Adrenal gland (tissue), 12 donors: Measurements from ENCODE around the gene STAMBPL1. TPM values are rescaled to one million over a fixed set of nuclear protein-coding genes. Genes with fewer than 3 reads are reported as not detected.

ENCODE experiments used
- DNase-seq, 7 donors: peaks; one replicate each; pipeline ENCODE4 v3.0.0-alpha.2; 2019 to 2020
- H3K27ac ChIP-seq, 5 donors: fragments of 200-600 bp; sonication (generic) in 4 of 5; 1 replicate in 3 of 5; 2 replicates in 2 of 5; pipeline versions ENCODE4 v1.5.1 to v1.8.0; 2016 to 2020; ENCODE audit warnings: mild to moderate bottlenecking in 1 of 5
- H3K27me3 ChIP-seq: fragments of 200-600 bp; 2 replicates; pipeline ENCODE4 v1.8.0; 2021
- H3K36me3 ChIP-seq, 2 donors: fragments of 200-600 bp; replicated peaks in 1 of 2; 1 replicate in 1 of 2; 2 replicates in 1 of 2; pipeline versions ENCODE4 v1.5.1 to v1.8.0; 2018 to 2022
- H3K4me1 ChIP-seq, 2 donors: fragments of 200-600 bp; replicated peaks in 1 of 2; 1 replicate in 1 of 2; 2 replicates in 1 of 2; pipeline versions ENCODE4 v1.5.1 to v1.8.0; 2018 to 2021
- H3K4me3 ChIP-seq, 4 donors: fragments of 200-600 bp; sonication (generic) in 3 of 4; one replicate each; pipeline ENCODE4 v1.5.1; 2016 to 2018
- H3K9me3 ChIP-seq, 3 donors: fragments of 200-600 bp; sonication (generic) in 1 of 3; replicated peaks in 1 of 3; 1 replicate in 2 of 3; 2 replicates in 1 of 3; pipeline versions ENCODE4 v1.5.1 to v1.8.0; 2016 to 2021
- CTCF ChIP-seq, 6 experiments: fragments of 450-650 bp in 4 of 6; fragments of 200-600 bp in 2 of 6; sonication (generic) in 1 of 6; IDR thresholded peaks; 1 replicate in 5 of 6; 2 replicates in 1 of 6; pipeline versions ENCODE4 v1.5.1 to v1.8.0; 2016 to 2021; ENCODE audit warnings: antibody characterized with exemption in 6 of 6, mild to moderate bottlenecking in 2 of 6, moderate library complexity in 1 of 6
- POLR2A ChIP-seq, 2 donors: fragments of 450-650 bp; IDR thresholded peaks; one replicate each; pipeline ENCODE4 v1.6.1; 2017; ENCODE audit warnings: antibody characterized with exemption in 2 of 2, mild to moderate bottlenecking in 2 of 2, moderate library complexity in 1 of 2
- WGBS, 4 donors: extraction: QIAGEN DNeasy Blood & Tissue Kit in 2 of 4; methylation state at CpG; one replicate each; pipeline versions ENCODE4 v1.1.5 to v1.1.7; 2013 to 2017; 5-methylcytosine and 5-hydroxymethylcytosine counted together
- intact Hi-C, 2 donors: fragments of 100-400 bp; cut with DNase I; formaldehyde crosslinking; loops; one replicate each; pipeline versions ENCODE4 v1.14.1 to v1.15.0; 2022 to 2023
- polyA plus RNA-seq, 3 donors: library from polyadenylated mRNA; stranded (reverse); fragments of 200-250 nt in 2 of 3; fragments of 350-450 nt in 1 of 3; fragmentation: Illumina TruSeq in 1 of 3; extraction: RNeasy Lipid Tissue Mini Kit (QIAGEN cat#74804) in 1 of 3; gene quantifications; one replicate each; pipeline ENCODE4 v1.2.3, GENCODE V29; 2013 to 2014
- total RNA-seq, 9 donors: library from RNA; depleted of rRNA in 4 of 9; stranded (reverse); fragments of >200 nt in 4 of 9; fragments of 120-200 nt in 1 of 9; fragmentation: NEBNext Ultra II Directional in 1 of 9; extraction: Animal tissue kit (Norgen Biotek cat#: 25700) in 1 of 9; gene quantifications; one replicate each; pipeline versions ENCODE4 v1.1.0 to v1.2.4, GENCODE V29; 2013 to 2023
- donor health status: healthy with polysubstance abuse.
- donor health status: Bipolar disorder and iron deficiency.
- donor health status: DM: yes; HTN: yes; CAD: no.
- donor health status: DM: no; HTN: no; CAD: no.
- donor health status: DM: no; HTN: no; CAD: no.
- donor health status: DM: yes; HTN: yes; CAD: no.

The STAMBPL1 gene
- total and polyA plus RNA-seq, 12 donors, result 11.0 to 108 (median 49.5) TPM

- Histone ChIP-seq H3K4me3 (no peak overlapping the region), H3K36me3 (no peaks in the 10 kb centered on the region), H3K9me3 (no peaks in the 10 kb centered on the region), H3K27ac (no peak overlapping the region), H3K27me3 (no peaks in the 10 kb centered on the region), H3K4me1 (no peaks in the 10 kb centered on the region)
- WGBS, 4 donors, result 77 to 87% (median 84%) methylated on average over 6 of the region's 6 CpGs
- no peak for DNase-seq
- intact Hi-C loops, result no loop called here
- no peak for TF ChIP-seq CTCF (IDR thresholded peaks at IDR 0.05)
- no peak for TF ChIP-seq POLR2A (IDR thresholded peaks at IDR 0.05)
Observed at GRCh38 chr10:88841316-88842111, 38.5 kb upstream of the STAMBPL1 start.

GRCh38 chr10:88843171-88843570 lies 36.9 kb upstream of the STAMBPL1 start:
- intact Hi-C loops, result no loop called here
- H3K36me3 ChIP-seq, result no peaks in the 10 kb centered on the region
- H3K27ac ChIP-seq, result no peak overlapping the region
- H3K4me3 ChIP-seq, result no peak overlapping the region
- no peak for TF ChIP-seq CTCF (IDR thresholded peaks at IDR 0.05)
- TF ChIP-seq POLR2A (IDR thresholded peaks at IDR 0.05), result no peak
- peaks cover 0 to under 1% of the 10 kb centered on the region in 2 donors for H3K4me1 ChIP-seq
- DNase-seq, result no peak
- 89 to 94% (median 93%) methylated on average over 4 of the region's 4 CpGs for WGBS, 4 donors
- no peaks in the 10 kb centered on the region for H3K27me3 ChIP-seq
- no peaks in the 10 kb centered on the region for H3K9me3 ChIP-seq

- H3K4me3 ChIP-seq, result no peak overlapping the region
- no peak for DNase-seq
- WGBS, 4 donors, result 0% methylated on average over 1 of the region's 1 CpG
- H3K9me3 ChIP-seq, result no peaks in the 10 kb centered on the region
- no peaks in the 10 kb centered on the region for H3K27me3 ChIP-seq
- H3K27ac ChIP-seq, result peak overlapping the region in 3 of 5 donors; percentile 14 to 58 (median 16)
- H3K4me1 ChIP-seq, result peaks cover 8% of the 10 kb centered on the region in 2 donors
- intact Hi-C loops, result no loop called here
- no peaks in the 10 kb centered on the region for H3K36me3 ChIP-seq
- TF ChIP-seq CTCF (IDR thresholded peaks at IDR 0.05) (no peak), POLR2A (IDR thresholded peaks at IDR 0.05) (peak in 1 of 2 donors; percentile 28)
Observed at GRCh38 chr10:88848499-88848898, 31.5 kb upstream of the STAMBPL1 start.

- no peaks in the 10 kb centered on the region for H3K27me3 ChIP-seq
- H3K4me3 ChIP-seq, result no peak overlapping the region
- H3K27ac ChIP-seq, result no peak overlapping the region
- H3K4me1 ChIP-seq, result peaks cover 8% of the 10 kb centered on the region in 2 donors
- DNase-seq, result no peak
- no peaks in the 10 kb centered on the region for H3K9me3 ChIP-seq
- H3K36me3 ChIP-seq, result no peaks in the 10 kb centered on the region
- WGBS, 4 donors, result 77 to 97% (median 91%) methylated on average over 1 of the region's 1 CpG
- intact Hi-C loops, result no loop called here
- no peak for TF ChIP-seq CTCF (IDR thresholded peaks at IDR 0.05)
- no peak for TF ChIP-seq POLR2A (IDR thresholded peaks at IDR 0.05)
Observed at GRCh38 chr10:88849234-88849633, 30.8 kb upstream of the STAMBPL1 start.
